Thyroid gland (tissue), 4 donors: Measurements from ENCODE around the gene ASCC2. TPM values are rescaled to one million over a fixed set of nuclear protein-coding genes. Genes with fewer than 3 reads are reported as not detected.

ENCODE experiments used
- DNase-seq, 2 donors: peaks; one replicate each; pipeline ENCODE4 v3.0.0-alpha.2; 2019
- H3K27ac ChIP-seq, 3 donors: fragments of 200-600 bp; sonication (generic); 1 replicate in 2 of 3; 2 replicates in 1 of 3; pipeline ENCODE4 v1.5.1; 2016 to 2019; ENCODE audit warnings: mild to moderate bottlenecking in 1 of 3, moderate library complexity in 1 of 3
- H3K27me3 ChIP-seq: fragments of 200-600 bp; sonication (generic); one replicate; pipeline ENCODE4 v1.5.1; 2019
- H3K36me3 ChIP-seq, 2 donors: fragments of 200-600 bp; sonication (generic); one replicate each; pipeline ENCODE4 v1.5.1; 2016 to 2019
- H3K4me1 ChIP-seq, 2 donors: fragments of 200-600 bp; sonication (generic); one replicate each; pipeline ENCODE4 v1.5.1; 2017 to 2019
- H3K4me3 ChIP-seq, 3 donors: fragments of 200-600 bp; sonication (generic); replicated peaks in 1 of 3; 1 replicate in 2 of 3; 2 replicates in 1 of 3; pipeline ENCODE4 v1.5.1; 2016; ENCODE audit warnings: mild to moderate bottlenecking in 1 of 3
- H3K9me3 ChIP-seq: fragments of 200-600 bp; sonication (generic); one replicate; pipeline ENCODE4 v1.5.1; 2017
- CTCF ChIP-seq, 6 experiments: fragments of 200-600 bp in 3 of 6; fragments of 450-650 bp in 3 of 6; sonication (generic) in 3 of 6; IDR thresholded peaks; one replicate each; pipeline ENCODE4 v1.5.1; 2016 to 2019; ENCODE audit warnings: antibody characterized with exemption in 6 of 6, mild to moderate bottlenecking in 2 of 6, inconsistent platforms in 1 of 6, moderate library complexity in 1 of 6
- POLR2A ChIP-seq, 2 donors: fragments of 450-650 bp; IDR thresholded peaks; one replicate each; pipeline ENCODE4 v1.6.1; 2017; ENCODE audit warnings: antibody characterized with exemption in 2 of 2, mild to moderate bottlenecking in 2 of 2, moderate library complexity in 1 of 2
- WGBS, 2 donors: methylation state at CpG; one replicate each; pipeline ENCODE4 v1.1.5; 2017; 5-methylcytosine and 5-hydroxymethylcytosine counted together
- intact Hi-C: fragments of 100-400 bp; cut with DNase I; formaldehyde crosslinking; loops from one replicate; pipeline ENCODE4 v1.15.1; 2023
- total RNA-seq, 4 donors: library from RNA; depleted of rRNA; stranded (reverse); fragments of >200 nt; gene quantifications; one replicate each; pipeline ENCODE4 v1.2.3, GENCODE V29; 2016

The ASCC2 gene
- total RNA-seq, 4 donors from 2014 or later = 47.6 to 66.8 (median 51.3) TPM

DNA sequence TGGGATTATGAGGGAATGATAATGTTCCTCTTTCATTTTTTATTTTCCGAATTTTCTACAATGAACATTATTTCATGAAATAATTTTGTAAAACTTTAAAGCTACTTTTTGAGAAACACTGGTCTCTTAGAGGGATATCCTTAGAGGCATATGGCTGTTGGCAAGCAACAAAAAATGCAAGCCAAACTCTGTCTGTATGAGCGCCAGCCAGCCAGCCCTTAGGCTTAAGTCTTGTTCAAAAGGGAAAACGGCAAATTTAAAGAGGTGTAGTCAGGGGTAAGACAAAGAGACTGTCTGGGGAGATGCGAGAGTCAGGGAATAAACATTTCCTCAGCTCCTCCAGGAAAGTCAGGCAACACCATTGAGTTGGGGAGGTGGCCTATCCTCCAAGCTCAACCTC is 22.5 kb downstream of the ASCC2 start:
- DNase-seq = no peak
- intact Hi-C loops = no loop called here
- WGBS, 2 donors = 84 to 92% methylated on average over 4 of the region's 4 CpGs
- TF ChIP-seq POLR2A (IDR thresholded peaks at IDR 0.05) = no peak
- TF ChIP-seq CTCF (IDR thresholded peaks at IDR 0.05) = no peak
- H3K4me3 ChIP-seq = no peak overlapping the region
- H3K4me1 ChIP-seq = peaks cover 0 to 22% of the 10 kb centered on the region in 2 donors
- H3K27me3 ChIP-seq = no peaks in the 10 kb centered on the region
- H3K9me3 ChIP-seq = no peaks in the 10 kb centered on the region
- H3K36me3 ChIP-seq = peaks cover 22 to 24% of the 10 kb centered on the region in 2 donors
- H3K27ac ChIP-seq = no peak overlapping the region

- Histone ChIP-seq H3K4me3 (no peak overlapping the region), H3K27ac (no peak overlapping the region), H3K36me3 (peaks cover 22 to 33% of the 10 kb centered on the region in 2 donors), H3K27me3 (no peaks in the 10 kb centered on the region), H3K9me3 (no peaks in the 10 kb centered on the region), H3K4me1 (peaks cover 0 to 13% of the 10 kb centered on the region in 2 donors)
- intact Hi-C loops = no loop called here
- DNase-seq = no peak
- 86 to 96% methylated on average over 5 of the region's 5 CpGs for WGBS, 2 donors
- TF ChIP-seq POLR2A (IDR thresholded peaks at IDR 0.05) (no peak), CTCF (IDR thresholded peaks at IDR 0.05) (no peak)
Observed at GRCh38 chr22:29814003-29814402, 24.1 kb downstream of the ASCC2 start.

GRCh38 chr22:29813563-29813962 is 24.5 kb downstream of the ASCC2 start:
- H3K36me3 ChIP-seq = peaks cover 22 to 33% of the 10 kb centered on the region in 2 donors
- DNase-seq = no peak
- WGBS, 2 donors = 80 to 87% methylated on average over 3 of the region's 3 CpGs
- intact Hi-C loops = no loop called here
- peaks cover 0 to 8% of the 10 kb centered on the region in 2 donors for H3K4me1 ChIP-seq
- H3K27ac ChIP-seq = no peak overlapping the region
- TF ChIP-seq CTCF (IDR thresholded peaks at IDR 0.05) (no peak), POLR2A (IDR thresholded peaks at IDR 0.05) (no peak)
- H3K9me3 ChIP-seq = no peaks in the 10 kb centered on the region
- no peak overlapping the region for H3K4me3 ChIP-seq
- H3K27me3 ChIP-seq = no peaks in the 10 kb centered on the region

DNA sequence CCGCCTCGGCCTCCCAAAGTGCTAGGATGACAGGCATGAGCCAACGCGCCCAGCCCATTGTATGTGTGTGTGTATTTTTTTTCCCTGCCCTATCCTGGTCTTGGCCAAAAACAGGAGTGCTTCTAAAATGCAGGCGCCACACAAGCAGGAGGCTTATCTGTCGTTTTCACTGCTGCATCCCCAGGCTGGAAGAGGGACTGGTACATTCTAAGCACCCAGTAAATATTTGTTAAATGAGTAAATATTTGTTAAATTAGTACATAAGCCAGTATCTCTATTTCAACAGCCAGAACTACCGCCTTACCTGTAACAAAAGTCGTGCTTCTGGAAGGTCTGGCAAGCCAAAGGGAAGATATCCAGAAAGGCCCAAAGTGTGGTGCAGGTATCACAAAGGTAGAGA is 24.9 kb downstream of the ASCC2 start:
- H3K27ac ChIP-seq = no peak overlapping the region
- TF ChIP-seq CTCF (IDR thresholded peaks at IDR 0.05) = no peak
- no peak for TF ChIP-seq POLR2A (IDR thresholded peaks at IDR 0.05)
- no peak for DNase-seq
- no peaks in the 10 kb centered on the region for H3K27me3 ChIP-seq
- intact Hi-C loops = no loop called here
- no peak overlapping the region for H3K4me3 ChIP-seq
- WGBS, 2 donors = 91 to 94% methylated on average over 8 of the region's 8 CpGs
- H3K9me3 ChIP-seq = no peaks in the 10 kb centered on the region
- H3K36me3 ChIP-seq = peaks cover 26 to 33% of the 10 kb centered on the region in 2 donors
- peaks cover 0 to 6% of the 10 kb centered on the region in 2 donors for H3K4me1 ChIP-seq

- TF ChIP-seq POLR2A (IDR thresholded peaks at IDR 0.05) (no peak), CTCF (IDR thresholded peaks at IDR 0.05) (no peak)
- intact Hi-C loops = no loop called here
- no peak for DNase-seq
- Histone ChIP-seq H3K27ac (no peak overlapping the region), H3K36me3 (peaks cover 35 to 42% of the 10 kb centered on the region in 2 donors), H3K27me3 (no peaks in the 10 kb centered on the region), H3K4me3 (no peak overlapping the region), H3K9me3 (no peaks in the 10 kb centered on the region), H3K4me1 (peaks cover 0 to 6% of the 10 kb centered on the region in 2 donors)
- 85 to 93% methylated on average over 2 of the region's 2 CpGs for WGBS, 2 donors
Observed at GRCh38 chr22:29811377-29811776, 26.7 kb downstream of the ASCC2 start.
